Endodermal cell (in vitro differentiated cells): ENCODE results near the gene TMEM154. TPM values are rescaled to one million over a fixed set of nuclear protein-coding genes. Genes with fewer than 3 reads are reported as not detected.
A peak's percentile ranks its signal among the peaks of the same experiment; 100 is the strongest.

ENCODE experiments used
- DNase-seq: peaks from one replicate; pipeline ENCODE4 v3.0.0-alpha.2; 2017
- H3K27ac ChIP-seq: 2 replicates; pipeline ENCODE4 v1.5.1; 2013; ENCODE audit warnings: mild to moderate bottlenecking, low read depth, low read length, moderate library complexity
- H3K27me3 ChIP-seq: 2 replicates; pipeline ENCODE4 v1.6.1; 2013; ENCODE audit warnings: mild to moderate bottlenecking, low read length, moderate library complexity; ENCODE audit not compliant: insufficient read depth, control insufficient read depth, poor library complexity, severe bottlenecking
- H3K36me3 ChIP-seq: 2 replicates; pipeline ENCODE4 v1.7.0; 2013; ENCODE audit warnings: mild to moderate bottlenecking, low read length, moderate library complexity; ENCODE audit not compliant: control insufficient read depth, insufficient read depth
- H3K4me1 ChIP-seq: one replicate; pipeline ENCODE4 v1.7.0; 2013; ENCODE audit warnings: low read length; ENCODE audit not compliant: control insufficient read depth, insufficient read depth
- H3K4me3 ChIP-seq: 2 replicates; pipeline ENCODE4 v1.5.1; 2013; ENCODE audit warnings: mild to moderate bottlenecking, low read length, moderate library complexity
- H3K9ac ChIP-seq: 2 replicates; pipeline ENCODE4 v1.6.1; 2013; ENCODE audit warnings: mild to moderate bottlenecking, low read length, moderate library complexity; ENCODE audit not compliant: poor library complexity, severe bottlenecking; ENCODE audit errors: extremely low read depth
- H3K9me3 ChIP-seq: 2 replicates; pipeline ENCODE4 v1.6.1; 2013; ENCODE audit warnings: mild to moderate bottlenecking, low read length, moderate library complexity; ENCODE audit not compliant: control insufficient read depth
- H3K27ac Mint-ChIP-seq: 2 replicates; pipeline ENCODE4 v1.8.0; 2020; ENCODE audit warnings: mixed read lengths
- H3K27me3 Mint-ChIP-seq: 2 replicates; pipeline ENCODE4 v1.8.0; 2021; ENCODE audit warnings: mild to moderate bottlenecking, mixed read lengths; ENCODE audit not compliant: insufficient read depth
- H3K36me3 Mint-ChIP-seq: 2 replicates; pipeline ENCODE4 v1.8.0; 2020; ENCODE audit warnings: low read depth, mixed read lengths
- H3K4me1 Mint-ChIP-seq: 2 replicates; pipeline ENCODE4 v1.8.0; 2020; ENCODE audit warnings: mixed read lengths
- H3K4me3 Mint-ChIP-seq: 2 replicates; pipeline ENCODE4 v1.8.0; 2020; ENCODE audit warnings: mild to moderate bottlenecking, moderate library complexity, mixed read lengths
- H3K9me3 Mint-ChIP-seq: 2 replicates; pipeline ENCODE4 v1.8.0; 2020; ENCODE audit warnings: mild to moderate bottlenecking, mixed read lengths
- WGBS, 2 experiments: methylation state at CpG; one replicate each; pipeline versions ENCODE4 v1.1.5 to v1.1.7; 2013; ENCODE audit warnings: missing lambda C conversion rate in 2 of 2, mixed read lengths in 1 of 2; ENCODE audit not compliant: insufficient coverage in 1 of 2, insufficient read length in 1 of 2; 5-methylcytosine and 5-hydroxymethylcytosine counted together
- total RNA-seq, 2 donors: library from RNA; stranded (reverse); fragmentation: NEBNext Ultra II Directional in 1 of 2; extraction: Animal tissue kit (Norgen Biotek cat#: 25700) in 1 of 2; gene quantifications; 2 replicates in 1 of 2; 3 replicates in 1 of 2; pipeline ENCODE4 v1.2.1, GENCODE V29; 2021
- TF ChIP-seq, protein P1 (sequence below): fragments of 200-600 bp; sonication (generic); conservative IDR thresholded peaks from 2 replicates; pipeline ENCODE4 v1.5.0; 2021; ENCODE audit warnings: antibody characterized with exemption, mild to moderate bottlenecking

TMEM154 gene
- total RNA-seq, 2 donors from 2014 or later = 0.81 to 1.6 TPM

DNA sequence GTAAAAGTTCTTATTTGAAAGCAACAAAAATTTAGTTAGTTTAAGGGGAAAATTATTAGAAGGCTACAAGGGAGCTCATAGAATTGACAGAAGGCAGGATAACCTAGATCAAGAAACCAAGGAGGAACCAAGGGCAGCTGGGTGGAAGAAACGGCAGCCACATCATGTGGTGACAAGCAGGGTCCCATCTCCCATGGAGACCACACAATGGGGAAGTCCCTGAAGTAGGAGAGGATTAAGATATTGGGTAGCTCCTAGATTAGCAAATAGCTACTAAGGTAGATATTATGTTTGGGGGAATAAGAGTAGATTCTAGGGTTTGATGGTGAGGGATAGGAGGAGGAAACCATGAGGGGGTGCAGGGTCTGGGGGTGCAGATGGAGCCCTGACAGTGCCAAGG lies 48.0 kb upstream of the TMEM154 start:
- H3K36me3 ChIP-seq = no peaks in the 10 kb centered on the region
- Mint-ChIP-seq H3K9me3 (peaks cover 3% of the 10 kb centered on the region), H3K36me3 (no peaks in the 10 kb centered on the region), H3K27me3 (no peaks in the 10 kb centered on the region), H3K4me3 (no peak overlapping the region), H3K4me1 (peaks cover 9% of the 10 kb centered on the region), H3K27ac (no peak overlapping the region)
- H3K27ac ChIP-seq = no peak overlapping the region
- H3K9me3 ChIP-seq = no peaks in the 10 kb centered on the region
- peaks cover 4% of the 10 kb centered on the region for H3K4me1 ChIP-seq
- WGBS, 2 experiments = 24 to 60% methylated on average over 1 of the region's 1 CpG
- no peak overlapping the region for H3K4me3 ChIP-seq
- H3K27me3 ChIP-seq = no peaks in the 10 kb centered on the region
- H3K9ac ChIP-seq = no peak overlapping the region
- DNase-seq = peak; percentile 61
- TF ChIP-seq, protein P1, sequence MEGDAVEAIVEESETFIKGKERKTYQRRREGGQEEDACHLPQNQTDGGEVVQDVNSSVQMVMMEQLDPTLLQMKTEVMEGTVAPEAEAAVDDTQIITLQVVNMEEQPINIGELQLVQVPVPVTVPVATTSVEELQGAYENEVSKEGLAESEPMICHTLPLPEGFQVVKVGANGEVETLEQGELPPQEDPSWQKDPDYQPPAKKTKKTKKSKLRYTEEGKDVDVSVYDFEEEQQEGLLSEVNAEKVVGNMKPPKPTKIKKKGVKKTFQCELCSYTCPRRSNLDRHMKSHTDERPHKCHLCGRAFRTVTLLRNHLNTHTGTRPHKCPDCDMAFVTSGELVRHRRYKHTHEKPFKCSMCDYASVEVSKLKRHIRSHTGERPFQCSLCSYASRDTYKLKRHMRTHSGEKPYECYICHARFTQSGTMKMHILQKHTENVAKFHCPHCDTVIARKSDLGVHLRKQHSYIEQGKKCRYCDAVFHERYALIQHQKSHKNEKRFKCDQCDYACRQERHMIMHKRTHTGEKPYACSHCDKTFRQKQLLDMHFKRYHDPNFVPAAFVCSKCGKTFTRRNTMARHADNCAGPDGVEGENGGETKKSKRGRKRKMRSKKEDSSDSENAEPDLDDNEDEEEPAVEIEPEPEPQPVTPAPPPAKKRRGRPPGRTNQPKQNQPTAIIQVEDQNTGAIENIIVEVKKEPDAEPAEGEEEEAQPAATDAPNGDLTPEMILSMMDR = no peak

DNA sequence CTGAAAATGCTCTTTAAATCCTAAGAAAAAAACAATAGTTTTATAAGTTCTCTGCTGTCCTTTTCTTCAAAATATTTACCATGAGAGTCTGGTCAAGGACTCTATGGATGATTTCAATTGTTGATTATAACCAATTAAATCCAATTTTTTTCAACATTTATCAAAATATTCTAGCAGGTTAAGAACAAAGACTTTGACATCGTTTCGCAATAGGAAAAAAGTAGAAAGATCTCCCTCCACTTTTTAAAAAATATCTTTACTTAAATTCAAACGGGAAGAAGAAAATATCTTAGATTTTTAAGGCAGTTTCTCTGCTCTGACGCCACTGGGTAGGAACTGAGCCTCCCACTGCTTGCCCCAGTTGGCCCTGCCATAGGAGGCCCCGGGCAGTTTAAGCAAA lies 44.7 kb upstream of the TMEM154 start:
- H3K27me3 Mint-ChIP-seq = no peaks in the 10 kb centered on the region
- TF ChIP-seq, protein P1 = no peak
- no peak overlapping the region for H3K27ac Mint-ChIP-seq
- H3K4me1 ChIP-seq = peaks cover 4% of the 10 kb centered on the region
- H3K9me3 ChIP-seq = no peaks in the 10 kb centered on the region
- H3K4me3 Mint-ChIP-seq = no peak overlapping the region
- WGBS, 2 experiments = 79% methylated on average over 5 of the region's 5 CpGs; no CpG with 5 or more reads in 1 of the 2 experiments
- no peak overlapping the region for H3K27ac ChIP-seq
- peaks cover 3% of the 10 kb centered on the region for H3K9me3 Mint-ChIP-seq
- no peak overlapping the region for H3K4me3 ChIP-seq
- H3K9ac ChIP-seq = no peak overlapping the region
- no peaks in the 10 kb centered on the region for H3K36me3 Mint-ChIP-seq
- no peak for DNase-seq
- H3K27me3 ChIP-seq = no peaks in the 10 kb centered on the region
- peaks cover 24% of the 10 kb centered on the region for H3K4me1 Mint-ChIP-seq
- no peaks in the 10 kb centered on the region for H3K36me3 ChIP-seq

DNA sequence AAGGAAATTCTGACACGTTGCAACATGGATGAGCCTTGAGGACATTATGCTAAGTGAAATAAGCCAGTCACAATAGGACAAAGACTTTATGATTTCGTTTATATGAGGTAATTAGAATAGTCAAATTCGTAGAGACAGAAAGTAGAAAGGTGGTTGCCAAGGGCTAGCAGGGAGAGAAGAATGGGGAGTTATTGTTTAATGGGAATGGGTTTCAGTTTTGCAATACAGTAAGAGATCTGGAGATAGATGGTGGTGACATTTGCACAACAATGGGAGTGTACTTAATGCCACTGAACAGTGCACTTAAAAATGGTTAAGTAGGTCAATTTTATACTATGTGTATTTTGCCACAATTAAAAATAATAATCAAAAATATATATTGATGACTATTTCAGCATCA lies 43.4 kb upstream of the TMEM154 start:
- H3K4me1 Mint-ChIP-seq = peaks cover 36% of the 10 kb centered on the region
- H3K27me3 Mint-ChIP-seq = no peaks in the 10 kb centered on the region
- Histone ChIP-seq H3K36me3 (no peaks in the 10 kb centered on the region), H3K27me3 (no peaks in the 10 kb centered on the region), H3K9me3 (no peaks in the 10 kb centered on the region), H3K27ac (no peak overlapping the region), H3K4me1 (peaks cover 3% of the 10 kb centered on the region), H3K9ac (no peak overlapping the region), H3K4me3 (no peak overlapping the region)
- TF ChIP-seq, protein P1 = no peak
- no peaks in the 10 kb centered on the region for H3K36me3 Mint-ChIP-seq
- no peak for DNase-seq
- peaks cover 3% of the 10 kb centered on the region for H3K9me3 Mint-ChIP-seq
- no peak overlapping the region for H3K27ac Mint-ChIP-seq
- WGBS, 2 experiments = 79 to 83% methylated on average over 3 of the region's 3 CpGs
- H3K4me3 Mint-ChIP-seq = no peak overlapping the region
